Right lobe of liver (tissue), 6 donors: Measurements from ENCODE around the gene GIT1. TPM values are rescaled to one million over a fixed set of nuclear protein-coding genes. Genes with fewer than 3 reads are reported as not detected.

Source experiments
- ATAC-seq, 4 donors: fragments of 200-7000 bp; cut with Tn5 transposase; one replicate each; pipeline ENCODE4 v1.9.1; 2020; ENCODE audit warnings: mild to moderate bottlenecking in 4 of 4, moderate library complexity in 4 of 4
- DNase-seq, 3 donors: peaks; one replicate each; pipeline ENCODE4 v3.0.0-alpha.2; 2020
- H3K27ac ChIP-seq, 3 donors: fragments of 200-600 bp; one replicate each; pipeline ENCODE4 v1.8.0; 2022
- H3K27me3 ChIP-seq, 2 donors: fragments of 200-600 bp; one replicate each; pipeline ENCODE4 v1.8.0; 2022
- H3K36me3 ChIP-seq, 4 donors: fragments of 200-600 bp; sonication (generic) in 1 of 4; one replicate each; pipeline versions ENCODE4 v1.5.1 to v1.8.0; 2017 to 2022; ENCODE audit warnings: control low read depth in 1 of 4
- H3K4me1 ChIP-seq, 4 donors: fragments of 200-600 bp; sonication (generic) in 1 of 4; one replicate each; pipeline versions ENCODE4 v1.5.1 to v1.8.0; 2017 to 2022; ENCODE audit warnings: control low read depth in 1 of 4
- H3K4me3 ChIP-seq, 3 donors: fragments of 200-600 bp; one replicate each; pipeline ENCODE4 v1.8.0; 2022
- H3K9me3 ChIP-seq, 4 donors: fragments of 200-600 bp; sonication (generic) in 1 of 4; one replicate each; pipeline versions ENCODE4 v1.5.1 to v1.8.0; 2017 to 2022; ENCODE audit warnings: control low read depth in 1 of 4
- CTCF ChIP-seq, 4 donors: fragments of 200-600 bp in 3 of 4; fragments of 450-650 bp in 1 of 4; IDR thresholded peaks; one replicate each; pipeline versions ENCODE4 v1.5.1 to v1.8.0; 2016 to 2022; ENCODE audit warnings: antibody characterized with exemption in 4 of 4, mild to moderate bottlenecking in 2 of 4
- POLR2A ChIP-seq: fragments of 450-650 bp; IDR thresholded peaks from one replicate; pipeline ENCODE4 v1.6.1; 2017; ENCODE audit warnings: antibody characterized with exemption, mild to moderate bottlenecking
- WGBS: methylation state at CpG from one replicate; pipeline ENCODE4 v1.1.6; 2018; ENCODE audit warnings: low coverage, low lambda C conversion rate; ENCODE audit not compliant: insufficient coverage; ENCODE audit errors: missing lambda C conversion rate; 5-methylcytosine and 5-hydroxymethylcytosine counted together
- intact Hi-C, 2 donors: fragments of 100-400 bp; cut with DNase I; formaldehyde crosslinking; loops; one replicate each; pipeline versions ENCODE4 v1.11.2 to v1.14.1; 2022
- total RNA-seq, 6 experiments: library from RNA; depleted of rRNA in 2 of 6; stranded (reverse); fragments of >200 nt in 2 of 6; fragmentation: NEBNext Ultra II Directional in 3 of 6; extraction: Animal tissue kit (Norgen Biotek cat#: 25700) in 3 of 6; gene quantifications; one replicate each; pipeline versions ENCODE4 v1.1.0 to v1.2.4, GENCODE V29; 2016 to 2023
- donor health status: DM: no; HTN: yes; CAD: no.
- donor health status: DM: no; HTN: no; CAD: no.
- donor health status: DM: no; HTN: no; CAD: no.
- donor health status: DM: no; HTN: yes; CAD: no.
- donor health status: DM: no; HTN: yes; CAD: no.

GIT1 gene
- total RNA-seq, 6 experiments from 2014 or later = 7.1 to 15.9 (median 8.7) TPM

- WGBS = 80% methylated on average over 7 of the region's 13 CpGs
- H3K36me3 ChIP-seq = peaks cover 0 to 5% (median 0%) of the 10 kb centered on the region in 4 donors
- peak in 1 of 3 donors; percentile 39 for DNase-seq
- H3K27me3 ChIP-seq = no peaks in the 10 kb centered on the region
- no peak for TF ChIP-seq POLR2A
- no peak for TF ChIP-seq CTCF (IDR thresholded peaks at IDR 0.05)
- H3K27ac ChIP-seq = no peak overlapping the region
- H3K9me3 ChIP-seq = no peaks in the 10 kb centered on the region
- ATAC-seq = no peak
- H3K4me3 ChIP-seq = no peak overlapping the region
- no peaks in the 10 kb centered on the region for H3K4me1 ChIP-seq
- intact Hi-C loops = no loop called here
Measured at GRCh38 chr17:29582772-29583171, 6.7 kb downstream of the GIT1 start.

GRCh38 chr17:29582254-29582765, 7.1 kb downstream of the GIT1 start:
- no peaks in the 10 kb centered on the region for H3K27me3 ChIP-seq
- H3K27ac ChIP-seq = no peak overlapping the region
- H3K4me3 ChIP-seq = no peak overlapping the region
- ATAC-seq (no peak), DNase-seq (no peak)
- intact Hi-C loops = no loop called here
- 71% methylated on average over 3 of the region's 10 CpGs for WGBS
- TF ChIP-seq CTCF (IDR thresholded peaks at IDR 0.05) = no peak
- TF ChIP-seq POLR2A = no peak
- no peaks in the 10 kb centered on the region for H3K4me1 ChIP-seq
- H3K9me3 ChIP-seq = no peaks in the 10 kb centered on the region
- peaks cover 0 to 5% (median 0%) of the 10 kb centered on the region in 4 donors for H3K36me3 ChIP-seq

GRCh38 chr17:29581583-29582253, 7.7 kb downstream of the GIT1 start:
- H3K4me1 ChIP-seq = no peaks in the 10 kb centered on the region
- no peak overlapping the region for H3K4me3 ChIP-seq
- TF ChIP-seq CTCF (IDR thresholded peaks at IDR 0.05) (no peak), POLR2A (no peak)
- intact Hi-C loops = no loop called here
- H3K27me3 ChIP-seq = no peaks in the 10 kb centered on the region
- no peaks in the 10 kb centered on the region for H3K9me3 ChIP-seq
- DNase-seq (peak in 1 of 3 donors; percentile 42), ATAC-seq (no peak)
- WGBS = 69% methylated on average over 10 of the region's 20 CpGs
- no peak overlapping the region for H3K27ac ChIP-seq
- peaks cover 0 to 6% (median 0%) of the 10 kb centered on the region in 4 donors for H3K36me3 ChIP-seq

- 91% methylated on average over 4 of the region's 15 CpGs for WGBS
- Histone ChIP-seq H3K4me1 (peaks cover 0 to 3% (median under 1%) of the 10 kb centered on the region in 4 donors), H3K4me3 (no peak overlapping the region), H3K27me3 (no peaks in the 10 kb centered on the region), H3K9me3 (no peaks in the 10 kb centered on the region), H3K36me3 (peaks cover 0 to 18% (median 0%) of the 10 kb centered on the region in 4 donors), H3K27ac (no peak overlapping the region)
- DNase-seq (peak; percentile 83 to 85 (median 84)), ATAC-seq (peak; percentile 85 to 92 (median 86))
- intact Hi-C loops = no loop called here
- TF ChIP-seq POLR2A (no peak), CTCF (IDR thresholded peaks at IDR 0.05) (peak; percentile 87 to 97 (median 92))
Measured at GRCh38 chr17:29579866-29580771, 9.3 kb downstream of the GIT1 start.
